ENCODE measurements around the gene ARHGAP28.

The ARHGAP28 gene

DNA sequence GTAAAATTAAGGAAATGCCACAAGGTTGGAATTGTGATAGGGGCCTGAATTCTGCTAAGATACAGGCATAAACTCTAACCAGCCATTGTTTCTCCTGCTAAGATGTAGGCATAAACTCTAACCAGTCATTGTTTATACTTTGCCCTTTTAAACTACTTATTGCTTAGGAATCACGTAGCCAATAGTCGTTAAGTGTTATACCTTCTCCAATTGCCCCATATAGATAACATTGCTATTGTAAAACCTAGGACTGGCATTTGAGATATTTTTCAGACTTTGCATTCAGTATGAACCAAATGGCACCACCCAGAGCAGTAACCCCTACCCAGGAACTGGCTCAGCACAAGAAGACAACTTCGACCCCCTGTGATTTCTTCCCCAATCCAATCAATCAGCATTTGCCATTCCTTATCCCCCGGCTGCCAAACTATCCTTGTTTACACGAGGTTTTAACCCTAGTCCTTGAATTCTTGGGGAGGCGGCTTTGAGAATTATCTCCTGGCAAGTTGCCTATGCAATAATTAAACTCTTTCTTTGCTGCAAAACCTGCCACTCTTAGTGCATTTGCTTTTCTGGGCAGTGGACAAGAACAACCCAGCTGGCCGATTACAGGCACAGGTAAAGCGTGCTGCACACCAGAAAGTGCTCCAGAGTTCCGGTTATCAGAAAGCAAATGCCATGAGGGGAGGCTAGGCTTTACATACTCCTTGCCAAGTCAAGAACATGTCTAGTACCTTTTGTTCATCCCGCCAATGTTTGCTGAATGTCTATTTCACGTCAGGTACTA, 220.5 kb downstream of the ARHGAP28 start:
- DNase-seq, result no peak
- TF ChIP-seq, protein P1, sequence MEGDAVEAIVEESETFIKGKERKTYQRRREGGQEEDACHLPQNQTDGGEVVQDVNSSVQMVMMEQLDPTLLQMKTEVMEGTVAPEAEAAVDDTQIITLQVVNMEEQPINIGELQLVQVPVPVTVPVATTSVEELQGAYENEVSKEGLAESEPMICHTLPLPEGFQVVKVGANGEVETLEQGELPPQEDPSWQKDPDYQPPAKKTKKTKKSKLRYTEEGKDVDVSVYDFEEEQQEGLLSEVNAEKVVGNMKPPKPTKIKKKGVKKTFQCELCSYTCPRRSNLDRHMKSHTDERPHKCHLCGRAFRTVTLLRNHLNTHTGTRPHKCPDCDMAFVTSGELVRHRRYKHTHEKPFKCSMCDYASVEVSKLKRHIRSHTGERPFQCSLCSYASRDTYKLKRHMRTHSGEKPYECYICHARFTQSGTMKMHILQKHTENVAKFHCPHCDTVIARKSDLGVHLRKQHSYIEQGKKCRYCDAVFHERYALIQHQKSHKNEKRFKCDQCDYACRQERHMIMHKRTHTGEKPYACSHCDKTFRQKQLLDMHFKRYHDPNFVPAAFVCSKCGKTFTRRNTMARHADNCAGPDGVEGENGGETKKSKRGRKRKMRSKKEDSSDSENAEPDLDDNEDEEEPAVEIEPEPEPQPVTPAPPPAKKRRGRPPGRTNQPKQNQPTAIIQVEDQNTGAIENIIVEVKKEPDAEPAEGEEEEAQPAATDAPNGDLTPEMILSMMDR (IDR thresholded peaks at IDR 0.05; ENCODE audit: low read depth, low read length), result no peak
- no peaks in the 10 kb centered on the region for H3K9me3 ChIP-seq (ENCODE audit: severe bottlenecking)
- H3K4me3 ChIP-seq (ENCODE audit: low read depth, low read length), result no peak overlapping the region
- no peaks in the 10 kb centered on the region for H3K27me3 ChIP-seq (ENCODE audit: insufficient read depth, low read depth, severe bottlenecking)
- no peak overlapping the region for H3K27ac ChIP-seq
- H3K36me3 ChIP-seq, result no peaks in the 10 kb centered on the region

DNA sequence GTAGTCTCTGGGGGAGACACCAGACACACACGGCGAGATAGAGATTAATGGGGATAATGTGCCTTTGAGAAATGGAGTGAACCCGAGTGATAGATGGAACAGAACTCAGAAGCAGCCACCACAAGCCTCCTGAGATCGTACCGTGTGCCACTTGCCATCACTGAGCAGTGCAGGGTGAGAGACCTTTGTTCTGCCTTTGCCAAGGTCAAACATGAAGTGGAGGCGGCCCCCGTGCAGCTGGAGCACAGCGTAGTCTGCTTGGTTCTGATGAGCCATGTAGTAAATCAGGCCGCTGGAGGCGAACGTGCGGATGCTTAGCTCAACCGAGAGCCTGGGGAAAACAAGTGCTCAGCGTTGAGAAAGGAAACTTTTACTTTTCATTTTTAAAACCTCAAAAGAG, 221.1 kb downstream of the ARHGAP28 start:
- TF ChIP-seq, protein P1 (IDR thresholded peaks at IDR 0.05; ENCODE audit: low read depth, low read length), result no peak
- H3K36me3 ChIP-seq, result no peaks in the 10 kb centered on the region
- H3K4me3 ChIP-seq (ENCODE audit: low read depth, low read length), result no peak overlapping the region
- no peaks in the 10 kb centered on the region for H3K27me3 ChIP-seq (ENCODE audit: insufficient read depth, low read depth, severe bottlenecking)
- H3K27ac ChIP-seq, result no peak overlapping the region
- H3K9me3 ChIP-seq (ENCODE audit: severe bottlenecking), result no peaks in the 10 kb centered on the region
- DNase-seq, result no peak

DNA sequence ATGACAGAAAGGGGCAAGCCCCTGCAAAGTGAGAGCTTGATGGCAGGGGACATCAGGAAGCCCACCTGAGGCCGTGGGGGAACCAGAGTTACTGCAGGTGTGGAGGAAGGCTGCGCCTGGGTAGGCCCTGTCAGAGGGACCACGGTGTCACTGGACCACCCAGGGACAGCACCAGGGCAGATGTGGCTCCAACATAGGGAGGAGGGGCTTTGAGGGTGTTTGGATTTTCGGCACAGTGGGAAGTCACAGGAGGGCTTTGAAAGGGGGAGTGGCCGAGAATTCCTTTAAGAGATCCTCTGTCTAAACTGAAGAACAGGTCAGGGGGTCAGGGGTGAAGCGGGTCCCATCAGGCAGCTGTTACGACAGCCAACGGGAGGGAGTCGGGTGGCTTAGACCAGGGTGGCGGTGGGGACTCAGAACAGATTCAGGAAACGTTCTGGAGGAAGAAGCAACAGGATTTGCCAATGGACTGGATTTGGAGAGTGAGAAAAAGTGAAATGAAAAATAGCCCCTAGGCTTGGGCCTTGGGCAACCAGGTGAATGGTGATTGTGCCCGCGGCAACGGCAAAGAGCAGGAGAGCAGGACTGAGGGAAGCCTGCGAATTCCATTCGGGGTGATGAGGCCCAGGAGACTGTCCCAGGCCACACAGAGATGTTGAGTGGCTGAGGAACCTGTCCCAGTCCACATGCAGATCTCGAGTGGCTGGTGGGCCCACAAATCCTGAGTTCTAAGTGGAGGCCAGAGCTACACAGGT, 222.0 kb downstream of the ARHGAP28 start:
- H3K36me3 ChIP-seq, result no peaks in the 10 kb centered on the region
- H3K4me3 ChIP-seq (ENCODE audit: low read depth, low read length), result no peak overlapping the region
- TF ChIP-seq, protein P1 (IDR thresholded peaks at IDR 0.05; ENCODE audit: low read depth, low read length), result no peak
- no peak for DNase-seq
- no peaks in the 10 kb centered on the region for H3K9me3 ChIP-seq (ENCODE audit: severe bottlenecking)
- no peaks in the 10 kb centered on the region for H3K27me3 ChIP-seq (ENCODE audit: insufficient read depth, low read depth, severe bottlenecking)
- no peak overlapping the region for H3K27ac ChIP-seq

DNA sequence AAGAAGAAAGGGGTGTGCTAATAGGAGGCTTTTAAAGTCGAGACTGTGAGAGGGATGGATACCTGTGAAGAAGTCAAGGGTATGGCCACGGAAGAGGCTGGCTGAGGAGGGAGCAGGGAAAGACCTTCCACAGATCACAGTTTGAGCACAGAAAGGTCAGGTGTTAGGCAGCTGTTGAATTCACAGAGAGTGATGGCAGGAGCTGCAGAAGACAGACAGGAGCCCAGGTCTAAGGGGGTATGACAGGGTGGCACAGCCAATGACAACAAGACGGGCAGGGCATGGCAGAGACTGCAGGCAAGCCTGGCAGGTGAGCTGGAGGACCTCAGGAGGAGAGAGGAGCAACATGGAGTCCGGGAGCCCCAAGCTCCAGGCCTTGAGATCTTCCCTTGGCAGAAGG, 225.0 kb downstream of the ARHGAP28 start:
- TF ChIP-seq, protein P1 (IDR thresholded peaks at IDR 0.05; ENCODE audit: low read depth, low read length), result no peak
- H3K27ac ChIP-seq, result no peak overlapping the region
- H3K9me3 ChIP-seq (ENCODE audit: severe bottlenecking), result no peaks in the 10 kb centered on the region
- H3K36me3 ChIP-seq, result no peaks in the 10 kb centered on the region
- no peak overlapping the region for H3K4me3 ChIP-seq (ENCODE audit: low read depth, low read length)
- no peak for DNase-seq
- no peaks in the 10 kb centered on the region for H3K27me3 ChIP-seq (ENCODE audit: insufficient read depth, low read depth, severe bottlenecking)

DNA sequence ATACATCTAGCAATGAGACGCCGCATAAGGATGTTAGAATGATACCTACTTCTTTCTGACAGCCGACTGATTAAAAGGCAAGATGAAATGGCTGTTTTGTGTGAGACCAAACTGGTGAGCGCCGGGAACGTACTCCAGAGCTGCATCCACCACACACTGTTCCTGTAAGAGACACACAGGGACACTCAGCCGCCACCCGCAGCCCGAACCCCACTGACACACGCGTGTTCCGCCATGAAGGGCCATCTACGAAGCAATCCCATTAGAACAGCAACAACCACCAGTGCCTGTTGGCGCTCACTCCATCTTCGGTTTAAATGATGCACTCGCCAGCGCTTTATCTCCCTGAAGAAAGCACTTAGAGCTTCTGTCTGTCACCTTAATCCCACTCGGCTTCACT, 225.8 kb downstream of the ARHGAP28 start:
- H3K9me3 ChIP-seq (ENCODE audit: severe bottlenecking), result no peaks in the 10 kb centered on the region
- H3K4me3 ChIP-seq (ENCODE audit: low read depth, low read length), result no peak overlapping the region
- no peak overlapping the region for H3K27ac ChIP-seq
- TF ChIP-seq, protein P1 (IDR thresholded peaks at IDR 0.05; ENCODE audit: low read depth, low read length), result no peak
- H3K27me3 ChIP-seq (ENCODE audit: insufficient read depth, low read depth, severe bottlenecking), result no peaks in the 10 kb centered on the region
- no peaks in the 10 kb centered on the region for H3K36me3 ChIP-seq
- DNase-seq, result no peak

All from WERI-Rb-1 (cell line).